OCI-LY3 (cell line): ENCODE measurements around the gene PLCE1.
"Not testable (repeated sequence)": the region's sequence is repeated elsewhere in the genome, so short reads cannot be mapped to it uniquely, and the experiment has no call there.

ENCODE experiments used
- CTCF ChIP-seq: fragments of 200-600, 300-600 bp; sonication (generic); IDR thresholded peaks from 2 replicates; pipeline ENCODE4 v1.5.1; 2014; ENCODE audit warnings: antibody characterized with exemption, low read length, low read depth
- EZH2phosphoT487 ChIP-seq: fragments of 200-600 bp; shearing (Covaris generic); IDR thresholded peaks from 2 replicates; pipeline ENCODE4 v1.6.1; 2018; ENCODE audit warnings: antibody characterized with exemption, mixed run types, low read depth

- TF ChIP-seq CTCF, EZH2phosphoT487: not testable (repeated sequence)
Observed at GRCh38 chr10:93970433-93971010, 23.2 kb upstream of the PLCE1 start.
